ENCODE results near the gene ARHGDIA. TPM values are rescaled to one million over a fixed set of nuclear protein-coding genes. Genes with fewer than 3 reads are reported as not detected.
A peak's percentile ranks its signal among the peaks of the same experiment; 100 is the strongest.

The ARHGDIA gene
- total RNA-seq, 6 experiments from 2014 or later = 92.4 to 162 (median 137) TPM

- Histone ChIP-seq H3K4me1 (no peaks in the 10 kb centered on the region), H3K36me3 (peaks cover 0 to 11% (median 0%) of the 10 kb centered on the region in 4 donors), H3K27me3 (no peaks in the 10 kb centered on the region), H3K4me3 (no peak overlapping the region), H3K9me3 (no peaks in the 10 kb centered on the region), H3K27ac (no peak overlapping the region)
- 83% methylated on average over 4 of the region's 5 CpGs for WGBS (ENCODE audit: insufficient coverage, low coverage, low lambda C conversion rate, missing lambda C conversion rate)
- intact Hi-C loops (cut with DNase I) = no loop called here
- DNase-seq (no peak), ATAC-seq (no peak)
- TF ChIP-seq POLR2A (IDR thresholded peaks at IDR 0.05) (no peak), CTCF (IDR thresholded peaks at IDR 0.05) (no peak)
Observed at GRCh38 chr17:81879121-81879520, 8.0 kb upstream of the ARHGDIA start.

GRCh38 chr17:81878294-81878693 is 7.2 kb upstream of the ARHGDIA start:
- no peaks in the 10 kb centered on the region for H3K27me3 ChIP-seq
- H3K4me1 ChIP-seq = no peaks in the 10 kb centered on the region
- intact Hi-C loops (cut with DNase I) = no loop called here
- DNase-seq = no peak
- TF ChIP-seq POLR2A (IDR thresholded peaks at IDR 0.05) (no peak), CTCF (IDR thresholded peaks at IDR 0.05) (no peak)
- H3K36me3 ChIP-seq = peaks cover 0 to 11% (median 0%) of the 10 kb centered on the region in 4 donors
- 87% methylated on average over 3 of the region's 3 CpGs for WGBS (ENCODE audit: insufficient coverage, low coverage, low lambda C conversion rate, missing lambda C conversion rate)
- no peak for ATAC-seq
- H3K27ac ChIP-seq = no peak overlapping the region
- H3K4me3 ChIP-seq = no peak overlapping the region
- H3K9me3 ChIP-seq = no peaks in the 10 kb centered on the region

- no peak for DNase-seq
- Histone ChIP-seq H3K27me3 (no peaks in the 10 kb centered on the region), H3K4me3 (no peak overlapping the region), H3K36me3 (peaks cover 0 to 8% (median 0%) of the 10 kb centered on the region in 4 donors), H3K4me1 (peaks cover 0 to 4% (median 1%) of the 10 kb centered on the region in 4 donors), H3K9me3 (no peaks in the 10 kb centered on the region), H3K27ac (no peak overlapping the region)
- ATAC-seq = no peak
- TF ChIP-seq CTCF (IDR thresholded peaks at IDR 0.05) (no peak), POLR2A (IDR thresholded peaks at IDR 0.05) (no peak)
- intact Hi-C loops (cut with DNase I) = no loop called here
- 86% methylated on average over 3 of the region's 5 CpGs for WGBS (ENCODE audit: insufficient coverage, low coverage, low lambda C conversion rate, missing lambda C conversion rate)
Observed at GRCh38 chr17:81877569-81877968, 6.4 kb upstream of the ARHGDIA start.

GRCh38 chr17:81871387-81872230 is 472 bp upstream of the ARHGDIA start:
- intact Hi-C loops (cut with DNase I) = no loop called here
- ATAC-seq (peak; percentile 6 to 32 (median 16)), DNase-seq (peak; percentile 96 to 97 (median 97))
- H3K27me3 ChIP-seq = no peaks in the 10 kb centered on the region
- peak overlapping the region; percentile 87 to 99 (median 93) for H3K4me3 ChIP-seq
- TF ChIP-seq POLR2A (IDR thresholded peaks at IDR 0.05) = peak; percentile 92
- peak in 3 of 4 donors; percentile 30 to 56 (median 38) for TF ChIP-seq CTCF (IDR thresholded peaks at IDR 0.05)
- WGBS (ENCODE audit: insufficient coverage, low coverage, low lambda C conversion rate, missing lambda C conversion rate) = 0% methylated on average over 4 of the region's 86 CpGs
- peaks cover 0 to 16% (median 8%) of the 10 kb centered on the region in 4 donors for H3K36me3 ChIP-seq
- no peaks in the 10 kb centered on the region for H3K9me3 ChIP-seq
- H3K4me1 ChIP-seq = peaks cover 0 to 42% (median 21%) of the 10 kb centered on the region in 4 donors
- peak overlapping the region; percentile 96 to 99 (median 99) for H3K27ac ChIP-seq
